Epithelial cell of proximal tubule (primary cell): ENCODE data around the gene CXCL1. TPM values are rescaled to one million over a fixed set of nuclear protein-coding genes. Genes with fewer than 3 reads are reported as not detected.

Experiments used
- DNase-seq: peaks from one replicate; pipeline ENCODE4 v3.0.0-alpha.2; 2011; ENCODE audit warnings: low read depth
- H3K4me3 ChIP-seq: 2 replicates; pipeline ENCODE4 v1.5.1; 2011; ENCODE audit warnings: low read depth, mild to moderate bottlenecking, low read length
- total RNA-seq: library from RNA; depleted of rRNA; stranded (reverse); fragments of >200 nt; gene quantifications from 2 replicates; pipeline ENCODE4 v1.2.3, GENCODE V29; 2015
- TF ChIP-seq, protein P1 (sequence below): conservative IDR thresholded peaks from 2 replicates; pipeline ENCODE4 v1.5.1; 2012; ENCODE audit warnings: low read depth, mild to moderate bottlenecking, low read length

The CXCL1 gene
- total RNA-seq, 1 donor from 2014 or later, result 158 TPM

DNA sequence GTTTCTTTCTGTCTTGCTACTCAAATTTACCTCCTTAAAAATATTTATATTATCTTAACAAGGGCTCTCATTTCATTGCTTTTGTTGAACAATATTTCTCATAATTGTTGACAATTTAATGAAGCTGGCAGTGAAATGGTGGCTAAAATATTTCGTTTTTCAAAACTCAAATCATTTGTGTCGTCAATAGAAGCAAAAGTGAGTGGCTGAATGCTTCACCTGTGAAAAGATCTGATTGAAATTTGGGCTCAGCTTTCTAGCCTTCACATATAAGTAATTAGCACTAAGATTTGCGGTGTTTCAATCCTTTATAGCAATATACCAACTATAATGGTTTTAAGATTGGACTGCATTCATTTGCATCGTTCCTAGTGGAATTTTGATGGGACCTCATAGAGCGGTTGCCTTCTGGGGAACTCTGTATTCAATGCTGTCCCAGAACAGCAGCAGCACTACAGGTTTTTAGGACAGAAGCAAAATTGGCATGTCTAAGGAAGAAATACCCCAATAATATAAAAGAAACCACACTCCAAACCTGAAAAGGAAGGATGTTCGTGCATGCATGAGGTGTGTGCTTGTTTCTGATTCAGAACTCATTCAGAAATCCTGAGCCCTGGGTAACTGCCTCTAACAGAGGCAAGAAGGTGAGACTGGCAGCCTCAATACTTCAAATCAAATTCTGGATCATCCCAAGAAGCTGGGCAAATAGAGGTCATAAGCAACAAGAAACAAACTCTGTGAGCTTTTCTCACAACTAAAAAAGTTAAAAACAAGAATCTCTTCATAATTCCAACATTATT, 2.5 kb downstream of the CXCL1 start:
- no peak for DNase-seq
- H3K4me3 ChIP-seq, result peak overlapping the region; percentile 72
- TF ChIP-seq, protein P1, sequence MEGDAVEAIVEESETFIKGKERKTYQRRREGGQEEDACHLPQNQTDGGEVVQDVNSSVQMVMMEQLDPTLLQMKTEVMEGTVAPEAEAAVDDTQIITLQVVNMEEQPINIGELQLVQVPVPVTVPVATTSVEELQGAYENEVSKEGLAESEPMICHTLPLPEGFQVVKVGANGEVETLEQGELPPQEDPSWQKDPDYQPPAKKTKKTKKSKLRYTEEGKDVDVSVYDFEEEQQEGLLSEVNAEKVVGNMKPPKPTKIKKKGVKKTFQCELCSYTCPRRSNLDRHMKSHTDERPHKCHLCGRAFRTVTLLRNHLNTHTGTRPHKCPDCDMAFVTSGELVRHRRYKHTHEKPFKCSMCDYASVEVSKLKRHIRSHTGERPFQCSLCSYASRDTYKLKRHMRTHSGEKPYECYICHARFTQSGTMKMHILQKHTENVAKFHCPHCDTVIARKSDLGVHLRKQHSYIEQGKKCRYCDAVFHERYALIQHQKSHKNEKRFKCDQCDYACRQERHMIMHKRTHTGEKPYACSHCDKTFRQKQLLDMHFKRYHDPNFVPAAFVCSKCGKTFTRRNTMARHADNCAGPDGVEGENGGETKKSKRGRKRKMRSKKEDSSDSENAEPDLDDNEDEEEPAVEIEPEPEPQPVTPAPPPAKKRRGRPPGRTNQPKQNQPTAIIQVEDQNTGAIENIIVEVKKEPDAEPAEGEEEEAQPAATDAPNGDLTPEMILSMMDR, result no peak

DNA sequence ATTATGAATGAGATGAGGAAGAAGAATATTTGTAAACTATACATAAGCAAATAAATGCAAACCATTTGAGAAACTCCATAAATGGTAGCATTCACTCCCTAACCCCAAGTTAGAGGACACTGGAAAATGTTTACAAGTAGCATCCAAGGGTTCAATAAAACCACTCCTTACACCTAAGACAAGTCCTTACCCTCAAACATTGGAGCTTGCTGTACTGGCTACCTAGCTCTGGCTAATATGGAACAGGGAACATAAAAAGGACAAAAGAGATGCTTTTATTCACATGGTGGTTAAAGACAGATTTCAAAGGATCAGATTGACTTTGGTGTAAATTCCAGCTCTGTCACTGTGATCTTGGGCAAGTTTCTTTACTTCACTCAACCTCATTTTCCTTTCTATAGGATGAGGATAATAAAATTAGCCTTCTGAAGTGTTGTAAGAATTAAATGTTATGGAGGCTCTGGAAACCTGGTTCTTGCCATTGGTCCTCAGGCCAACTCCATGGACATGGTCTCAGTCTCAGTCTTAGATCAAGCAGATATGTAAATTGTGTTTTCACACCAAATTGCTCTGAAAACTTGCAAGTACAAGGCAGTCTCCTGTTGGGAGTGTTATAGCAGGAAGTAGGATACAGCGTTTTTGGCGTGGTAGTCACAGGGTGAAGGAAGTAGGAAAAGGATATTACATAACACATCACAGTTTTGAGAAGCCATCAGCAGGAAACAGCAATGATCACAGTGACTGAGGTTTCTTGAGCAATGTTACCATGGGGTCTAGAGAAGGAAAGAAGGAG, 3.3 kb downstream of the CXCL1 start:
- no peak overlapping the region for H3K4me3 ChIP-seq
- no peak for DNase-seq
- TF ChIP-seq, protein P1, result no peak

GRCh38 chr4:73874386-73874785, 5.2 kb downstream of the CXCL1 start:
- no peak overlapping the region for H3K4me3 ChIP-seq
- DNase-seq, result no peak
- TF ChIP-seq, protein P1, result no peak

- TF ChIP-seq, protein P1, result no peak
- H3K4me3 ChIP-seq, result no peak overlapping the region
- DNase-seq, result no peak
These were observed 6.2 kb downstream of the CXCL1 start for GRCh38 chr4:73875401-73875800.

DNA sequence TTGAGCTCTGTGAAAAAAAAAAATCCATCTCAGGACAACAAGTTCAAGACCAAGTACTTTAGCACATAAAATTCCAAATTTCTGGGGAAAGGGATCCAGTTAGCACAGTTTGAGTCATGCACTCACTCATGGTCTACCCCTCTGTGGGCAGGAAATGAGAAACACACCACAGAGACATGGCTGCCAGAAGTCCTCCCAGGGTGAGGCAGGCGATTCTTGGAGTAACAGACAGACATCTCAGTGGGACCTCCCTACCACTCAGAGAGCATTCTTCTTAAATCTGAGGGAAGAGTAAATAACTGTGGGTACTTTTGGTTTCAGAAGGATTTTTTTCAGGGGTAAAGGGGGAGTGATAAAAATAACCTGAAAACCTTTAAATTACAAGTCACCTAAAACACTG, 14.1 kb downstream of the CXCL1 start:
- no peak for DNase-seq
- TF ChIP-seq, protein P1, result no peak
- no peak overlapping the region for H3K4me3 ChIP-seq

DNA sequence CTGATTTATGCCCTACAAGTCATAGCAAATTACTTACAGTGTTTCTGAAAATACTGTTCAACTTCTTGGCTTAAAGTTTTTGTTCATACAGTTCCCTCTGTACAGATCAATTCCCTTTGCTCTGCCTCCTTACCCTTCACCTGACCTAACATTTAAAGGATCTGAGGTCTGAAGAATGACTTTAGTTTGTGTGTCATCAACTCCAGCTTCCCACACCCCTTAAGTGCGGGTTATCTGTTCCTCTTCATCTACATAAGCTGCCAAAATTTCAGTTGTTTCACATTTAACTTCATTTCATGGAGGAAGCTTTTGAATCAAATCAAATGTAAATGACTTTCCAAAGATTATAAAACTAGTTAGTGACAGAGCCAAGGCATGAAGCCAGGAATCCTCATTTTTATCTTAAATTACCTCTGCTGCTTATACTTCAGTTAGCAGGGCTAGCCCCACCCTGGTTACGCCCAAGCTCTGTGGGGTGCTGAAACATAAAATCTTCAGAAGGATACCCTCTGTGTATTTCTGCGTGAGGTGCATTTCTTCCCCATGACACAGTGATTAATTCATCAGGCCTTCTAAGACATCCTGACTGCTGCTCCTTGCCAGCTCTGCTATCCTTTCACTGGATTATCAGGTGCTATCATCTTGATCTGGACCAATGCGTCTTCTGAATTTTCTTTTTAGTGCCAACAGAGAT, 16.5 kb downstream of the CXCL1 start:
- H3K4me3 ChIP-seq, result no peak overlapping the region
- TF ChIP-seq, protein P1, result no peak
- DNase-seq, result no peak
